Gastroesophageal sphincter (tissue), 4 donors: ENCODE results near the gene PARL. TPM values are rescaled to one million over a fixed set of nuclear protein-coding genes. Genes with fewer than 3 reads are reported as not detected.

ENCODE experiments used
- ATAC-seq: fragments of 150-250 bp; one replicate; pipeline ENCODE4 v1.9.1; 2016; ENCODE audit warnings: mild to moderate bottlenecking, moderate library complexity
- H3K27ac ChIP-seq, 4 donors: fragments of 200-600 bp; sonication (generic) in 3 of 4; 1 replicate in 3 of 4; 2 replicates in 1 of 4; pipeline ENCODE4 v1.5.1; 2016 to 2019
- H3K27me3 ChIP-seq: fragments of 200-600 bp; sonication (generic); one replicate; pipeline ENCODE4 v1.5.1; 2019
- H3K36me3 ChIP-seq, 2 donors: fragments of 200-600 bp; sonication (generic); one replicate each; pipeline ENCODE4 v1.5.1; 2019; ENCODE audit warnings: control low read depth in 1 of 2
- H3K4me1 ChIP-seq, 3 donors: fragments of 200-600 bp; sonication (generic); 1 replicate in 2 of 3; 2 replicates in 1 of 3; pipeline ENCODE4 v1.5.1; 2016 to 2019; ENCODE audit warnings: control low read depth in 2 of 3
- H3K4me3 ChIP-seq, 2 donors: fragments of 200-600 bp; sonication (generic); one replicate each; pipeline ENCODE4 v1.5.1; 2019; ENCODE audit warnings: mild to moderate bottlenecking in 1 of 2, moderate library complexity in 1 of 2
- H3K9me3 ChIP-seq, 3 donors: fragments of 200-600 bp; sonication (generic); one replicate each; pipeline ENCODE4 v1.5.1; 2017 to 2019; ENCODE audit warnings: control low read depth in 2 of 3
- CTCF ChIP-seq, 4 experiments: fragments of 200-600 bp in 2 of 4; fragments of 450-650 bp in 2 of 4; sonication (generic) in 1 of 4; IDR thresholded peaks; one replicate each; pipeline ENCODE4 v1.5.1; 2017 to 2019; ENCODE audit warnings: antibody characterized with exemption in 4 of 4, mild to moderate bottlenecking in 2 of 4, moderate library complexity in 2 of 4
- EP300 ChIP-seq: sonication (generic); formaldehyde crosslinking; IDR thresholded peaks from one replicate; pipeline ENCODE4 v1.6.1; 2017; ENCODE audit warnings: antibody characterized with exemption, mild to moderate bottlenecking
- POLR2A ChIP-seq, 2 donors: fragments of 450-650 bp; IDR thresholded peaks; one replicate each; pipeline ENCODE4 v1.6.1; 2017; ENCODE audit warnings: antibody characterized with exemption in 2 of 2, mild to moderate bottlenecking in 2 of 2, moderate library complexity in 1 of 2
- POLR2AphosphoS5 ChIP-seq: sonication (generic); formaldehyde crosslinking; IDR thresholded peaks from one replicate; pipeline ENCODE4 v1.6.1; 2017; ENCODE audit warnings: antibody characterized with exemption
- WGBS, 2 donors: methylation state at CpG; one replicate each; pipeline ENCODE4 v1.1.5; 2018; ENCODE audit warnings: low coverage in 1 of 2; 5-methylcytosine and 5-hydroxymethylcytosine counted together
- total RNA-seq, 4 donors: library from RNA; depleted of rRNA; stranded (reverse); fragments of >200 nt; gene quantifications; one replicate each; pipeline ENCODE4 v1.1.0, GENCODE V29; 2016

The PARL gene
- total RNA-seq, 4 donors from 2014 or later: 40.6 to 55.7 (median 54.7) TPM

GRCh38 chr3:183924956-183925355 lies 40.3 kb upstream of the PARL start:
- Histone ChIP-seq H3K4me1 (no peaks in the 10 kb centered on the region), H3K27ac (no peak overlapping the region), H3K27me3 (no peaks in the 10 kb centered on the region), H3K36me3 (peaks cover 0 to 100% of the 10 kb centered on the region in 2 donors), H3K4me3 (no peak overlapping the region), H3K9me3 (no peaks in the 10 kb centered on the region)
- 90 to 97% methylated on average over 7 of the region's 7 CpGs for WGBS, 2 donors
- TF ChIP-seq POLR2A (IDR thresholded peaks at IDR 0.05) (no peak), CTCF (IDR thresholded peaks at IDR 0.05) (no peak), EP300 (no peak), POLR2AphosphoS5 (no peak)
- no peak for ATAC-seq

GRCh38 chr3:183924543-183924942 lies 39.9 kb upstream of the PARL start:
- ATAC-seq: no peak
- 88% methylated on average over 2 of the region's 3 CpGs; no CpG with 5 or more reads in 1 of the 2 donors for WGBS, 2 donors
- H3K36me3 ChIP-seq: peaks cover 0 to 100% of the 10 kb centered on the region in 2 donors

GRCh38 chr3:183922421-183922820 lies 37.7 kb upstream of the PARL start:
- ATAC-seq: no peak
- WGBS, 2 donors: 90 to 100% methylated on average over 1 to 4 of the region's 4 CpGs
- no peaks in the 10 kb centered on the region for H3K27me3 ChIP-seq
- no peaks in the 10 kb centered on the region for H3K4me1 ChIP-seq
- TF ChIP-seq EP300 (no peak), CTCF (IDR thresholded peaks at IDR 0.05) (no peak), POLR2A (IDR thresholded peaks at IDR 0.05) (no peak), POLR2AphosphoS5 (no peak)
- no peaks in the 10 kb centered on the region for H3K9me3 ChIP-seq
- peaks cover 0 to 80% of the 10 kb centered on the region in 2 donors for H3K36me3 ChIP-seq
- H3K27ac ChIP-seq: no peak overlapping the region
- no peak overlapping the region for H3K4me3 ChIP-seq

More at GRCh38 chr3:183924543-183924942, 39.9 kb upstream of the PARL start:
- no peak for TF ChIP-seq POLR2AphosphoS5
- no peak for TF ChIP-seq EP300
- TF ChIP-seq CTCF (IDR thresholded peaks at IDR 0.05): no peak
- no peak for TF ChIP-seq POLR2A (IDR thresholded peaks at IDR 0.05)
- no peaks in the 10 kb centered on the region for H3K9me3 ChIP-seq
- no peaks in the 10 kb centered on the region for H3K27me3 ChIP-seq
- no peaks in the 10 kb centered on the region for H3K4me1 ChIP-seq
- H3K4me3 ChIP-seq: no peak overlapping the region
- H3K27ac ChIP-seq: no peak overlapping the region

- TF ChIP-seq POLR2A (IDR thresholded peaks at IDR 0.05) (no peak), CTCF (IDR thresholded peaks at IDR 0.05) (no peak), EP300 (no peak), POLR2AphosphoS5 (no peak)
- Histone ChIP-seq H3K27ac (no peak overlapping the region), H3K4me3 (no peak overlapping the region), H3K9me3 (no peaks in the 10 kb centered on the region), H3K27me3 (no peaks in the 10 kb centered on the region), H3K4me1 (no peaks in the 10 kb centered on the region), H3K36me3 (peaks cover 0 to 66% of the 10 kb centered on the region in 2 donors)
- ATAC-seq: no peak
- 86 to 93% methylated on average over 8 to 15 of the region's 15 CpGs for WGBS, 2 donors
These were observed 36.4 kb upstream of the PARL start for GRCh38 chr3:183921096-183921495.

- Histone ChIP-seq H3K4me3 (no peak overlapping the region), H3K27ac (no peak overlapping the region), H3K9me3 (no peaks in the 10 kb centered on the region), H3K27me3 (no peaks in the 10 kb centered on the region), H3K4me1 (no peaks in the 10 kb centered on the region), H3K36me3 (peaks cover 0 to 60% of the 10 kb centered on the region in 2 donors)
- no peak for ATAC-seq
- TF ChIP-seq POLR2A (IDR thresholded peaks at IDR 0.05) (no peak), CTCF (IDR thresholded peaks at IDR 0.05) (no peak), POLR2AphosphoS5 (no peak), EP300 (no peak)
- WGBS, 2 donors: 82 to 84% methylated on average over 7 to 10 of the region's 14 CpGs
These were observed 35.7 kb upstream of the PARL start for GRCh38 chr3:183920416-183920815.
